HG03457 (cell line): ENCODE results near the gene SIDT2.

Experiments
- ATAC-seq: cut with Tn5 transposase; IDR thresholded peaks from one replicate; pipeline ENCODE4 v1.9.1; 2021; ENCODE audit warnings: moderate number of reproducible peaks; ENCODE audit not compliant: unreplicated experiment

SIDT2 gene

DNA sequence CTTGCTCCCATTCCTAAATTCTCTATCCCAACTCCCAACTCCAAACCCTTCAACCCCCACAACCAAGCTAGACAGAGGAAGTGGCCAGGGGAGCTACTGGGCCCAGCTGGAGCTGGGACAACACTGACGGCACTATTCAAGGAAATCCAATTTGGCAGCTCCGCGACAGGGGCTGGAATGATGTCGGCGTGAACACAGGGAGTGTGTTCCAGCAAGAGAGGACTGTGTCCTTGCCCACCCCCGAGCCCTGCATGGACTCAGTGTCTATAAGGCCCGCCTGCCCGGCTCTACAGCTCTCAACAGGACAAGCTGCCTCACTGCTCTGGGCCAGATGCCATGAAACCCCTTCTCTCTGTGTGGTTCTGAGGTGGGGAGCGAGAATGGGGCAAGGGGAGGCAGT is 42.0 kb downstream of the SIDT2 start:
- ATAC-seq = no peak

DNA sequence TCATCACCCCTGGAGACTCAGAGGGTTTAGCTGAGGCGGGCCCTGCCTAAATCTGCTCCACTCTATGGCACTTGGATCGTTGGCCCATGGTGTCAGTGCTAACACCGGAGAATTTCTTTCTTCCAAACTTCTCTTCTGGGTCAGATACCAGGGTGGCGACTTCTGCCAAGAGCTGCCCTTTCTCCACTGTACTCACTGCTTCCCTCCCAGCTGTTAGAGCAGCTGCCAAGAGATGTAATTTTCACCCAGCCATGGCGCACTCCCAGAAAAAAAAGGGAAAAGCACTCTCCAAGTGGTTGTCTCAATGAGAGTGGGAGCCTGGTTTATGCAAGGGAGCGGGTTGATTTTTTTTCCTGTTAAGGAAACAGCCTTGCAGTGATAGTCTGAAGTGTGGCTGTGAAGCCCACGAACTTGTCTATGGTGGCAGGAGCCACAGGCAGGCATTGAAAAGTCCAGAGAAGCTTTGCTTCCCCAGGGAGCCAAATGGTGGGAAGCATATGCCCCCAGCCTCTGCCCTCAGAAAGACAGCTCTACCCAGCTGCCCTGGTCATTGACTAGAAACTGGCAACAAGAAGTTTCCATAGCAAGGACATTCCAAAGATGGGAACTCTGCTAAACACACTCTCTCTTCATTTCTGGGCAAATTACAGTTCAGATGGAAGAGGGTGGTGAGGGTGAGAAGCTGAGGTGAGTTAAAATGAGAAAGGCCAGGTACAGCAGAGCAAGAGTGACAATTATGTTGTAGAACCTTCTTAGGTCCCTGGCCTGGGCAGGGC is 42.6 kb downstream of the SIDT2 start:
- no peak for ATAC-seq

DNA sequence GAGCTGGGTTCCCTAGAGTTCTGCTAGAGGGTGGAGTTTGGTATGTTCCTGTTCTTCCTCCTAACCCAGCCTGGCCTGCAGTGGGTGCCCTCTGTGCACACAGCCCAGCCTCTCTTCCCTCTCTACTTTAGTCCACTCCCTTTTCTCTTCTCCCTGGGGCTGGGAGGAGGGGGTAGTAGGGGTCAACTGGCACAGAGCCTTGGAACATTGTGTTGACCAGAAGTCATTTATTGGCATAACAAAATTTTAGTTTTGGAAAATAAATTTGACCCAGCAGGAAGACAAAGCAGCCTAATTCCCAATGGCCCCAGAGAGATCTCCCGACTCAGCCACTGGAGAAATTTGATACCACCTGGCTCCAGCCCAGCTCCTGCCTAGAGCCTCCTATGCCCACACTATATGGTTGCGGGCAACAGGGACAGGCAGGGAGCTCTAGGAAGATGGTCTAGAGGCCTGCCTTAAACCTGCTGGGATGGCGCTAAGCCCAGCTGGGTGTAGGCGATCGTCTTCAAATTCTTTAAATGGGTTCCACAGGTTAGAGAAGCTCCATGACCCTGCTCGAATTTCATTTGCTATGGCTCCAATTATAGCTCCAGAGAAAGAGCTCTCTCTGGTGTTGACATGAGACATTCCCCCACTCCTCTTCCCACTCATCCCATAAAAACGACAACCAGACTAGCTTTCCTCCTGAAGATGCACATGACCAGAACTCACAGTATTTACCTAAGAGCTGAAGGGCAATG is 43.4 kb downstream of the SIDT2 start:
- no peak for ATAC-seq

GRCh38 chr11:117222991-117223740 is 44.6 kb downstream of the SIDT2 start:
- no peak for ATAC-seq

DNA sequence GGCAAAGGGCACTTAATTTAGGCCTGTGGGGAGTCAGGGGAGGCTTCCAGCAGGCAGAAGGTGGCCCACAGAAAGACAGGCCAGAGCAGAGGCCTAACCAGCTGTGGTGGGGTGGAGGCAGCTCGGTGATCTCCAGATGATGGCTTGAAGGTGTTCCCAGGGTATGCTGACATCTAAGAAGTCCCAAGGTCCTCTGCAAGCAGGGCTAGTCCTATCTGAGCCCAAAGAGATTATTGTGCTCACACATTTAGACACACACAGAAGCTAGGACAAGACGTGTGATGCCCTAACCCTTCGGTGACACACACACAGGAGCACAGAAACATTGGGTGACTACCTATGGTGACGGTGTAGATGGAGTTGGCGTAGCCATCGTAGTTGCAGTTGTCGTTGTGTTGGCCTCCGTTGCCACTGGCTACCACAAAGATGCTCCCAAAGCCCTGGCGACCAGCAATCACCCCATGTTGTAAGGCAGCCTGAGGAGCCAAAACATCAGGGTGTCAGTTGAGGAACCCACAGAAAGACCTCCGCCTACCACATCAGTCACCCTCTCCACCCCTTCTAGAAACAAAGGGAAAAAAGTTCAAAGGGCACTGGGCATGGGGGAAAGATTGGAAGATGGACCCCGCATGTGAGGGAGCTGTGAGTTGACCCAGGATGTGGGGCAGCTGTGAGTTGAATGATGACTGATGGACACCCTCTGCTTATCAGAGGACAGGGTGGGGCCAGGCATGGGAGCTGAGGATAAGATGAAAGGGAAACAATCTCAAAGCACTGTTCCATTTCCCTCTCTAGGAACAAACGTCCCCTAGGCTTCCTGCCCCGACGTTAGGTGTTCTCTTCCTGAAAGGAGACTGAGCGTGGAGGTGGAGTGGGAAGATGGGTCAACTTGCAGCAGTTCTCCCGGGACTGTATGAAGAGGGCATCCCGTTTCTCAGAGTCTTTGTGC is 45.5 kb downstream of the SIDT2 start:
- ATAC-seq = no peak

DNA sequence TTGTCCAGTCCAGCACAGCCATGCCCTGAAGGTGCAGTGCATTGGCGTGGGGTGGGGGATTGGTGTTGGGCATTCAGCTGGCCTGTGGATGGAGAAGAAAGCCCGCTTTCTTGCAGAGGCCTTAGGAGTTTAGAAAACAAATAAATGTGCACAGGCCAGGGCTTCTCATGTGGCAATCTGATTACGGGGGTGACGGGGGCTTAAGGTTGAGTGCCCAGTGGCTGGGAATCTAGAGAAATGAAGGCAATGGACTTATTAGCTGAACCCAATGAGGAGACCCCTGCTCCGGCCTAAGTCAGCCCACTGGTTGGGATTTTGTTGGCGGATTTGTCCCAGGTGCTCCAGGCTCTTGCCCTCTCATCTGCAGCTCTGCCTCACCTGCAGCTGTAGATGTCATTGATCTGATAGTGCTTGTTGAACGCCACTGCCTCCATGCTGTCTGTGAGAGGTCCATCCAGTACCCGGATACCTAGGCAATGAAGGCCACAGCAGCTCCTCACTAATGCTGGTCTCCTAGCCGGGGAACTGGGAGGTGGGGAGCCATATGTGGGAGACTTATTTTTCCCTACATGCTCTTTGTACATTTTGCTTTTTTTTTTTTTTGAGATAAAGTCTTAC is 47.1 kb downstream of the SIDT2 start:
- ATAC-seq = no peak

DNA sequence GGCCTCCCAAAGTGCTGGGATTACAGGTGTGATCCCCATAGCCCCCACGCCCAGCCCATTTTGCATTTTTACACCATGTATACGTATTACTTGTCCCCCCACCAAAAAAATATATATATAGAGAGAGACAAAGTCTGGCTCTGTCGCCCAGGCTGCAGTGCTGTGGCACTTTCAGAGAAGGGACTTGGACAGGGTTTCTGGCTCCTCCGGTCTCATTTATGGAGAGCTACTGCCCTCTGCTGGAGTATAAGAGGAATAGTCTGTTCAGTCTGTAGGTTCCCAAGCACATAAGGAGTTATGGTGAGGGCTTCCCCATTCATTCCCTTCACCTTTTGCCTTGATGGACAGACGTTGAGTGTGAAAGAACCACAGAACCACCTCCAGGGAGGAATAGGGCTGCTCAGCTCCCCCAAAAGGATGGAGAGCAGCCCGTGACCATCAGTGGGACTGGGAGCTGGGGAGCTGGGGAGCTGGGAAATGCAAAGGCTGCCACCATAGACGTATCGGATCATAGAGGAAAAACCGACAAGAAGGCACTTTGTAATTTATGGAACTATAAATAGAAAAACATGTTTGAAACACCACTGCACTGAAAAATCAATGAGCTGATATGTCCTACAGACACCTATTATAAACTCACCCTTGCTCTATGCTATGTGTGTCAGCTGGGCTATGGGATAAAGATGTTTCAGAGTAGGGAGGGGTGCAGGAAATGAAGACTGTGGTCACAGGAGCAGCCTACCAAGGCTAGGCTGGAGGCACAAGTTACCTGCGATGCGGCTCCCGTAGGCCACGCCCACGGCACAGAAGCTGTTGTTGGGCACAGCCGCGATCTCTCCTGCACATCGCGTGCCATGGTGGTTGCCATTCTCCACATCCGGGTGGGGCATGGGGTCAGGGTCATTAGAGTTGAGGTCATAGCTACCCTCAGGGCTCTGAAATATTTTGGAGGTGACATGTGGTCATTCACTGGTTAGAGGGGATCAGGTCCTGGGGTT is 48.1 kb downstream of the SIDT2 start:
- ATAC-seq = no peak

- ATAC-seq = no peak
These were observed 49.5 kb downstream of the SIDT2 start for GRCh38 chr11:117228091-117228490.

DNA sequence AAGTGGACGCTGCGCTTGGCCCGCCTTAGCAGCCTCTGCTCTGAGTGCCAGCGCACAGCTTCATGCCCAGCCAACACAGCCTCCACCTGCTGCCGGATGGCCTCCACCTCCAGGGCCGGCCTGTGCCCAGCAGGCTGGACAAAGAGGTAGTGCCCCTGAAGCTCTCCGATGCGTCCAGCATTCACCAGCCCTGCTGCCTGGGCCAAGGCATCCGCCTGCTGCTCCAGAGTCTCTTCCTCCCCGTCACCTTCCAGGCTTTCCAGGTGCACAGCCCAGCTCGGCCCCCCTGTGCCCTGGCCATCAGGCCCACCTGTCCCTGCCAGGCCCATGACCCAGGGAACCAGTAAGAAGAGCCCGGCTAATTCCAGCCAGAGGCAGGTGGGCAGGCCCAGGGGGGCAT is 50.9 kb downstream of the SIDT2 start:
- no peak for ATAC-seq

DNA sequence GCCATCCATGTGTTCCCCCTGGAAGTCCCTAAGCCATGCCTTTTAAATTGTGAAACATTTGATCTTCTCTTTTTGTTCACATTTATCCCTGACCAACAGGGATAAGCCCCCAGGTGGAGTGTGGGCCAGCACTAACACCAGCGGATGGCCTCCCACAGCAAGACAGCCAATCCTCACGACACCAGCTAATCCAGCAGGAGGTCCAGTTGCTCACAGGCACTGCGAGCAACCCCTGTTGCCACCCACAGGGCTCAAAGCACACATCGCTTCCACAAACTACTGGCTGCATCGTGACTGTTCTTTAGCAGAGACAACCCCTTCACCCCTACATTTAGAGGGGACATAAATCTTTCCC is 51.4 kb downstream of the SIDT2 start:
- ATAC-seq = no peak

- no peak for ATAC-seq
These were observed 51.9 kb downstream of the SIDT2 start for GRCh38 chr11:117230286-117230961.

GRCh38 chr11:117230999-117231841 is 52.7 kb downstream of the SIDT2 start:
- ATAC-seq = no peak

GRCh38 chr11:117231842-117232091 is 53.2 kb downstream of the SIDT2 start, which contains the start of gene PCSK7:
Gene PCSK7 (minus strand): TSS chr11:117232073. CDS start chr11:117229844, 2,229 bp downstream.
- no peak for ATAC-seq

DNA sequence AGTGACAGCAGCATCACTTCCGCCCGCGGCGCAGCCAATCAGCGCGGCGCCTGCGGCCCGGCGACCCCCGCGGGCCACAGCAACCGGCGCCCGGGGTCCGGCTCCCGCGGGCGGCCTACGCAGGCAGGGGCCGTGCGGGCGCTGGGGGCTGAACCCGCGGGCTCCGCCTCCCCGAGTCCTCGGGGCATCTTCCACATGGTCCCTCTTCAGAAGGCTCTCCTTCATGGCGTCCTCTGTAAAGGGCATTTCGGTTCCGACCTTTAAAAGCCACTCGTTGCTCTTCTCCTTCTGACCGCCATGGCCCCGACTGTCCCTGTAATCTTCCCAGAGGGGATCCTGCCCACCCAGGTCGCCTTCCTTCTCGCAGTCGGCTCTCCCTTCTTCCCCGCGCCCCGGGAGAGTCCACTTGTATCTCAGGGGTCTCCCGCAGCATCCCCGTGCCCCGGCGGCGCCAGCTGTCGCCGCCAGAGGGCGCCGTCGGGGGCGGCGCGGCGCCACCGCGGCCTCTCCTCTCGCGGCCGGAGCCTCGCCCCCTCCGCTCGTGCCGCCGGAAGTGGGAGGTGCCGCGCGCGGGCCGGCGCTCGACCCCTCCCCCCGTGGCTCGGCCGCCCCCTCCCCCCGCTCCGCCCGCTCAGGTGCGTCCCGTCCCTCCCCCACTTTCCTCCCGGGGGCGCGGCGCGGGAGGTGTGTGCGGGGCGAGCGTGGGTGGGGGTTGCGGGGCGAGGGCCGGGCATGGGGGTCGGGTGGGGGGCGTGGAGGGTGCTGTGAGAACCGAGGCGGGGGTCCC is 53.7 kb downstream of the SIDT2 start, which contains the start of gene RNF214:
Gene RNF214, plus strand, starts transcription at position 580 of the 787 bp plus-strand sequence. CDS start 1,602 bp downstream, outside the sequence.
- peak; percentile 46 for ATAC-seq

- ATAC-seq = no peak
These were observed 54.4 kb downstream of the SIDT2 start for GRCh38 chr11:117232911-117233409.

GRCh38 chr11:117238221-117238620 is 59.7 kb downstream of the SIDT2 start:
- ATAC-seq = no peak

- no peak for ATAC-seq
These were observed 60.8 kb downstream of the SIDT2 start for GRCh38 chr11:117239295-117239694.
